Activated naive CD8-positive, alpha-beta T cell treated with anti-CD3 and anti-CD28 coated beads, Interleukin-2, amount 50 U/mL, for 24 hours (primary cell): ENCODE measurements around the gene DNM2.
"Not testable (repeated sequence)": the region's sequence is repeated elsewhere in the genome, so short reads cannot be mapped to it uniquely, and the experiment has no call there.

ENCODE experiments used
- ATAC-seq: fragments of 150-1000 bp; cut with Tn5 transposase; one replicate; pipeline ENCODE4 v1.10.0; 2021
- DNase-seq: peaks from one replicate; pipeline ENCODE4 v3.0.0; 2021
- H3K27ac Mint-ChIP-seq: one replicate; pipeline ENCODE4 v1.8.0; 2021; ENCODE audit warnings: mild to moderate bottlenecking, mixed read lengths
- H3K27me3 Mint-ChIP-seq: one replicate; pipeline ENCODE4 v1.8.0; 2021; ENCODE audit warnings: mixed read lengths
- H3K36me3 Mint-ChIP-seq: one replicate; pipeline ENCODE4 v1.8.0; 2021; ENCODE audit warnings: low read depth, mixed read lengths
- H3K4me1 Mint-ChIP-seq: one replicate; pipeline ENCODE4 v1.8.0; 2021; ENCODE audit warnings: mixed read lengths
- H3K4me3 Mint-ChIP-seq: one replicate; pipeline ENCODE4 v1.8.0; 2021; ENCODE audit warnings: mild to moderate bottlenecking, moderate library complexity, mixed read lengths
- H3K9me3 Mint-ChIP-seq: one replicate; pipeline ENCODE4 v1.8.0; 2021; ENCODE audit warnings: mixed read lengths

DNM2 gene

DNA sequence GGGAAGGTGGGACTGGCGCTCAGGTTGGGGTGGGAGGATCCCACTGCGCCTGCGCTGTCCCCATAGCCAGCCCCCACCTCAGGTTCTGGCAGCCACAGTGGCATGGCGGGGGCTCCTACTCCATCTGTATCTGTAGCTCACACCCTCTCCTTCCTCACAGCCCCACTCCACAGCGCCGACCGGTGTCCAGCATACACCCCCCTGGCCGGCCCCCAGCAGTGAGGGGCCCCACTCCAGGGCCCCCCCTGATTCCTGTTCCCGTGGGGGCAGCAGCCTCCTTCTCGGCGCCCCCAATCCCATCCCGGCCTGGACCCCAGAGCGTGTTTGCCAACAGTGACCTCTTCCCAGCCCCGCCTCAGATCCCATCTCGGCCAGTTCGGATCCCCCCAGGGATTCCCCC lies 112.1 kb downstream of the DNM2 start:
- no peak for DNase-seq
- H3K36me3 Mint-ChIP-seq, result peaks cover 8% of the 10 kb centered on the region
- ATAC-seq, result no peak
- no peaks in the 10 kb centered on the region for H3K9me3 Mint-ChIP-seq
- H3K27ac Mint-ChIP-seq, result no peak overlapping the region
- H3K27me3 Mint-ChIP-seq, result no peaks in the 10 kb centered on the region
- H3K4me1 Mint-ChIP-seq, result no peaks in the 10 kb centered on the region
- H3K4me3 Mint-ChIP-seq, result no peak overlapping the region

DNA sequence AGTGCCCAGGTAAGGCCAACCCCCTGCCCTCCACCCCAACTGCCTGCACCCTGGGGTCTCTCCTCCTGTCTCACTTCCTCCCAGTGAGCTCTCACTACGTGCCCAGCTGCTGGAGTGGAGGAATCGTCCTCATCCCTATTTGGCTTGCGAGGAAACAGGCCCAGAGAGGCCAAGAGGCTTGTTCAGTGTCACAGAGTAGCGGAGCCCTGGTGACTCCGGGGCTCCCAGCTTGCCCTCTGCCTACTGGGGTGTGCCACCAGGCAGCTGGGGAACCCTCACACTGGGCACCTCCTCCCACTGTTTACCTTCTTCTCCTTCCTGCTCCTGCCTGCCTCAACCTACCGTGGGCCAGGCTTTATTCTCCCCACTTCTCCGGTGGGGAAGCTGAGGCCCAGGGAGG lies 112.5 kb downstream of the DNM2 start:
- Mint-ChIP-seq H3K36me3 (peaks cover 8% of the 10 kb centered on the region), H3K4me3 (no peak overlapping the region), H3K27me3 (no peaks in the 10 kb centered on the region), H3K9me3 (no peaks in the 10 kb centered on the region), H3K27ac (no peak overlapping the region), H3K4me1 (peaks cover 1% of the 10 kb centered on the region)
- DNase-seq (no peak), ATAC-seq (no peak)

DNA sequence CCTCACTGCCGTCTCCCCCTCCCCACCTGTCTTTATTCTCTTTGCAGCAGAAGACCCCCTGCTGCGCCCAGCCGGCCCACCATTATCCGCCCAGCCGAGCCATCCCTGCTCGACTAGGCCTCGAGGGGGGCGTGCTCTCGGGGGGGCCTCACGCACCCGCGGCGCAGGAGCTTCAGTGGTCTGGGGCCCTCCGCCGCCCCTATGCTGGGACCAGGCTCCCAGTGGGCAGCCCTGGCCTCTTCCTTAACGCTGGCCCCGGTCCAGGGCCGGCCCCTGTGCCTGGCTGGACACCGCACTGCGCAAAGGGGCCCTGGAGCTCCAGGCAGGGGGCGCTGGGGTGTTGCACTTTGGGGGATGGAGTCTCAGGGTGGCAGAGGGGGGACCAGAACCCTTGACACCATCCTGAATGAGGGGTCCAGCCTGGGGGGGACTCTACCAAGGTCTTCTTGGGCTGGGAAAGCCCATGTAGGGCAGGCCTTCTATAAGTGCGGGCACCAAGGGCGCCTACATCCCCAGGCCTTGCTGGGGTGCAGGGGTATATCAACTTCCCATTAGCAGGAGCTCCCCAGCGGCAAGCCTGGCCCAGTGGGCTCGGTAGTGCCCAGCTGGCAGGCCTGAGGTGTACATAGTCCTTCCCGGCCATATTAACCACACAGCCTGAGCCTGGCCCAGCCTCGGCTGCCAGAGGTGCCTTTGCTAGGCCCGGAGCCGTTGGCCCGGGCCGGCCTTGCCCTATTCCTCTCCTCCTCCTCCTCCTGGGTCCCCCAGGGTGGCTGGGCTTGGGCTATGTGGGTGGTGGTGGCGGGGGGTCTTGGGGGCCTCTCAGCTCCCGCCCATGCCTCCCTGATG lies 113.3 kb downstream of the DNM2 start:
- no peak overlapping the region for H3K4me3 Mint-ChIP-seq
- H3K36me3 Mint-ChIP-seq, result peaks cover 11% of the 10 kb centered on the region
- H3K27ac Mint-ChIP-seq, result no peak overlapping the region
- no peaks in the 10 kb centered on the region for H3K9me3 Mint-ChIP-seq
- H3K4me1 Mint-ChIP-seq, result peaks cover 6% of the 10 kb centered on the region
- H3K27me3 Mint-ChIP-seq, result peaks cover under 1% of the 10 kb centered on the region
- no peak for ATAC-seq
- DNase-seq, result no peak

DNA sequence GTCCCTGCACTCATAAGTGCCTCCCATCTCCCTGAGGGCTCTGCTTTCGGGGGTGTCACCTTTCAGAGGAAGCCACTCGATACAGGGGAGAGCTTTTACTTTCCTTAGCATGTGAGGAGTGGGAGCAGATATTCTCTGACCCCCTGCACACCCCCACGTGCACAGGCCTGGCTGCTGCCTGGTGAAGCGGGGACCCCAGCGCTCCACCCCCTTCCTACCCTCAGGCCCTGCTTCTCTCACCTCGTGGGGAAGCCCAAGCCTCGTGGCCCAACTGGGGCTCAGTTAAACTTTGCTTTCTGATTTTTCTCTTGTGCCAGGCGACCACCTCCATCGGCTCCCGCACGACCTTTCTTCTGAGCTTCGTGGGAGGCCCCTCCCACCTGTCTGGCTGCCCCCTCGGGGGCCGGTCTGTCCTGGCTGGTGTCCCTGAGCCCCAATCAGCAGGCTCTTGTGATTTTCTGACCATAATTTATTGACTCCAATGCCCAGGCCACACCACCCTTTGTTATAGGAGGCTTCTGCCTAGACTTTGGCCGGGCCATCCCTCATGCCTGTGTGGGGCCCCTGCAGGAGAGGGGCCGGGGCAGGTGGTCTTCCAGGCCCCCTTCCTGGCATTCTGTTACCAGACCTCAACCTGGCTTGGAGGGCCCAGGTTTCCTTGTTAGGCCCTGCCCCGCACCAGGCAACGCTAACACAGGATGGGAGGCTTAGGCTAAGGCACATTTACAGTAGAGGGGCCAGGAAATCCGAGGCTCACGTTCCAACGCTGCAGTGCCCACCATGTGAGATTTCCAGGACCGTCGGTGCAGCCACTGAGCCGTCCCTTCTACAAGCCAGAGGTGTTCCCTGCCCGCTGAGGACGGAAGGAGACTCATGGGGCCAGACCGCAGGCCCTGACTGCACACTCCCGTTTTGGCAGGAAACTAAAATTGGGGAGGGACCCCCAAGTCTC lies 114.4 kb downstream of the DNM2 start:
- Mint-ChIP-seq H3K36me3 (peaks cover 13% of the 10 kb centered on the region), H3K4me1 (peaks cover 17% of the 10 kb centered on the region), H3K9me3 (peaks cover 8% of the 10 kb centered on the region), H3K27ac (no peak overlapping the region), H3K27me3 (peaks cover 4% of the 10 kb centered on the region), H3K4me3 (no peak overlapping the region)
- DNase-seq (no peak), ATAC-seq (no peak)

DNA sequence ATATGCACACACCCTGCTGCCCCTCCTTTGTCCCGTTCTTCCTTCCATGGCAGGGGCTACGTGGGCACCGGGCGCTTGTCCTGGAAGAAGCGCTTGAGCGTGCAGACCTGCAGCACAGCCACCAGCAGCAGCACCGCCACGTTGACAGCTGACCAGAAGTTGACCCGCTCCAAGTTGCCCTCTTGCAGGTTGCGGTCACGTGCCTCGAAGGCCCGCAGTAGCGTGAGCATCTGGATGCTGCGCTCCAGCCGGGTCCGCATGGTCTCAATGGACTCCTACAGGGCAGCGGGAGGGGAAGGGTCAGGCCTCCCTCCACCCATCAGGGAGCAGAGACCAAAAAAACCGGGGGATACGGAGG lies 115.0 kb downstream of the DNM2 start:
- DNase-seq, result no peak
- ATAC-seq, result no peak
- Mint-ChIP-seq H3K36me3 (peaks cover 13% of the 10 kb centered on the region), H3K9me3 (peaks cover 8% of the 10 kb centered on the region), H3K27ac (no peak overlapping the region), H3K4me3 (no peak overlapping the region), H3K27me3 (peaks cover 4% of the 10 kb centered on the region), H3K4me1 (peaks cover 17% of the 10 kb centered on the region)

DNA sequence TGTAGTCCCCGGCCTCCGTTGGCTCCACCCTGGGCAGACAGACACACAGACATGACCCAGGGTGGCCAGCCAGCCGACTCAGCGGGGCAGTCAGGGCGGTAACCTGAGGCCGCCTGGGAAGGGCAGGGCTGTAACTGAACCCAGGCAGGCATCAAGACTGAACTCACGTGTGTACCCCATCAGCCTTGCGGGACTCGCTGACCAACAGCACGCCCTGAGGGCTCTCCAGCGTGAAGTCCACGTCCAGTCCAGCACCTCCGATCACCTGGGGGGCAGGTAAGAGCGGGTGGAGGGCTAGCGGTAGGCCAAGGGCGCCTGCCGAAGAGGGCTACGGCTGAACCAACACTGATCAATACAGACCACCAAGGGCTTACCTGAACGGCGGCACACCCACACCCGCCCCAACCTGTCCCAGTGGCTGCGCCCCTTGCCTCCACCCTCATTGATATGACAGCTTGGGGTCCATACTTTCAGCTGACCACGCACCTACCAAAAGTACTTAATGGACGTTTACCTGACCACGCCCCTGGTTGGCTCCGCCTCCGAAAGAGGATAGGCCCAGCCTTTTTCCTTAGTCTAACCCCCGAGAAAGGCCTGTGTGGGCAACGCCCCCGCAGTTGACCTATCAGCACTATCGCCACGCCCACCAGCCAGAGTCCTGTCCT lies 117.3 kb downstream of the DNM2 start:
- ATAC-seq, result no peak
- Mint-ChIP-seq H3K27me3 (peaks cover 4% of the 10 kb centered on the region), H3K9me3 (peaks cover 12% of the 10 kb centered on the region), H3K36me3 (peaks cover 13% of the 10 kb centered on the region), H3K27ac (peak overlapping the region; percentile 99), H3K4me1 (peaks cover 17% of the 10 kb centered on the region), H3K4me3 (peak overlapping the region; percentile 92)
- DNase-seq, result no peak

DNA sequence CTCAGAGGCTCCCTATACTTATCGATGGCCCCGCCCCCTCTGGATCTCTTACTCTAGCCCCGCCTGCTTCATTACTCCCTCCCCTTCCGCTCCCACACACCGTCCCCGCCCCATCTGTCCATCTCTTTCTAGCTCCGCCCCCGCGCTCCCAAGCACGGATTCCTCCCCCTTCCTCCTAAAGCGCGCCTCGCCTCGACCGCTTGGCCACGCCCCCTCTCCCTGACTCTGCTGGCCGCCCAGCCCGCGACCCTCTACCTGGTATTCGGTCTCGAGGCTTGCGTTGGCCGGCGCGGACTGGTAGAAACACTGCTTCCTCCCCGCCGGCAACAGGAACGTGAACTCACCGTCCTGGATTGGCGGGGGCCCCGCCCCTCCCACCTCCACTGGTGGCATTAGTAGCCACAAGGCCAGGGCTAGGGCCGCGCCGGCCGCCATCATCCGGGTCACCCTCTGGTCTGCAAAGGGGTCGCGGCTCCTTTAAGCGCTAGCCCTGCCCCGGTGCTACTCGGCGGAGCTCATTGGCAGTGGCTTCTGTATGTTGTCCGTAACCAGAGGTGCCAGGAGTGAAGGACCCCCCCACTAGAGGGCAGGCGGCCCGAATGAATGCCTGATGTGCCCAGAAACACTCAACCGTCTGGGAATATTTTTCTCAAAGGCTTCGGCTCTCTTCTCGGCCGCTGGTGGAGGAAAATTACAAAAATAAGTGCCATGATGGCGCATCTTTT lies 118.0 kb downstream of the DNM2 start, which contains the start of gene TMED1:
Gene TMED1, minus strand, starts transcription at position 459 of the 725 bp plus-strand sequence. Its CDS starts 21 bp downstream, at position 438.
- peaks cover 12% of the 10 kb centered on the region for H3K9me3 Mint-ChIP-seq
- peak within 1 kb of the TSS; percentile 92 for H3K4me3 Mint-ChIP-seq
- peaks cover 17% of the 10 kb centered on the region for H3K4me1 Mint-ChIP-seq
- H3K27me3 Mint-ChIP-seq, result peaks cover 4% of the 10 kb centered on the region
- ATAC-seq, result peak; percentile 91
- H3K27ac Mint-ChIP-seq, result peak within 1 kb of the TSS; percentile 99
- peak; percentile 98 for DNase-seq
- H3K36me3 Mint-ChIP-seq, result peaks cover 13% of the 10 kb centered on the region

DNA sequence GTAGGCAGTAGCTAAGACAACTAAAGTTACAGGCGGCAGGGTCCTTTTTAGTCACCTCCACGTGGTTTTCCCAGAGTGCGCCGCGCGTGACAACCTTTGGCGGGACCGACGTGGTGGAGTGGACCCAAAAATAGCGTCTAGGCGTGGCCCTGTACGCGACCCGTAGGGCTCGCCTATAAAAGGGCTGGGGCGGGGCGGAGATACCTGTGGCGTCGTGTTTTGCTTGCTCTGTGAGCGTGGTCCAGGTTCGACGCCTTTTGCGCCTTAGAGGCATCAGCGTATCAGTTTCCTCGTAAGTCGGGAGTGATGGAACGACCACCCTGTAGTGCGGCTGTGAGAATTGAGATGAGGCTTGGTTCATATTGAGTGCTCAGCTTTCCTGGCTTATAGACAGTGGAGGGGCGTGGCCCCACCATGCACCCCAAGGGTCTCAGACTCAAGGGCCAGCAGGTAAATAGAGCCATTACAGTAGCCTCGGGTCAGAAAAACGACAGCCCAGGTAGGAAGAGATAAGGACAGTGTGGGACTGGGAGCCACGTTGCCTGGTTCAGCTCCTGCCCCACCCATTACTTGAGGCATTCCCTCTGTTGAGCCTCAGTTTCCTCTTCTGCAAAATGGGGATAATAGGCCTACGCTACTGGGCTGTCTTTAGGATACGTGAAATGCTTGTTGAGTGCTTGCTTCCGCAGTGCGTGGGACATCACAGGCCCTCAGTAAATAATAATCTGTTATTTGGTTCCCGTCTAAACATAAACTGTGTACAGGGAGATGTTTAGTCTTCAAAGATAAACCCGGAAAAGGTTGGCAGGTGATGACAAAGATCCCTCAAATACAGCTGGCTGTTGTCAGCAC lies 118.8 kb downstream of the DNM2 start:
- H3K36me3 Mint-ChIP-seq, result peaks cover 13% of the 10 kb centered on the region
- H3K27me3 Mint-ChIP-seq, result peaks cover 4% of the 10 kb centered on the region
- H3K27ac Mint-ChIP-seq, result peak overlapping the region; percentile 99
- H3K9me3 Mint-ChIP-seq, result peaks cover 12% of the 10 kb centered on the region
- ATAC-seq, result peak; percentile 23
- DNase-seq, result peak; percentile 83
- peaks cover 17% of the 10 kb centered on the region for H3K4me1 Mint-ChIP-seq
- peak overlapping the region; percentile 92 for H3K4me3 Mint-ChIP-seq

DNA sequence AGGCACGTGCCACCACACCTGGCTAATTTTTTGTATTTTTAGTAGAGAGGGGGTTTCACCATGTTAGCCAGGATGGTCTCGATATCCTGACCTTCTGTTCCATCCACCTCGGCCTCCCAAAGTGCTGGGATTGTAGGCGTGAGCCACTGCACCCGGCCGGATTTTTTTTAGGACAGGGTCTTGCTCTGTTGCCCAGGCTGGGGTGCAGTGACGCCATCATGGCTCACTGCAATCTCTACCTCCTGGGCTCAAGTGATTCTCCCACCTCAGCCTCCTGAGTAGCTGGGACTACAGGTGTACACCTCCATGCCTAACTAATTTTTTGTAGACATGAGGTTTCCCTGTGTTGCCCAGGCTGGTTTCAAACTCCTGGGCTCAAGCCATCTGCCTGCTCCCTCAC lies 119.8 kb downstream of the DNM2 start:
- not testable (repeated sequence) for ATAC-seq, H3K4me3 Mint-ChIP-seq, DNase-seq, H3K27me3 Mint-ChIP-seq, H3K27ac Mint-ChIP-seq
- Mint-ChIP-seq H3K9me3 (peaks cover 12% of the 10 kb centered on the region), H3K36me3 (peaks cover 11% of the 10 kb centered on the region), H3K4me1 (peaks cover 17% of the 10 kb centered on the region)

DNA sequence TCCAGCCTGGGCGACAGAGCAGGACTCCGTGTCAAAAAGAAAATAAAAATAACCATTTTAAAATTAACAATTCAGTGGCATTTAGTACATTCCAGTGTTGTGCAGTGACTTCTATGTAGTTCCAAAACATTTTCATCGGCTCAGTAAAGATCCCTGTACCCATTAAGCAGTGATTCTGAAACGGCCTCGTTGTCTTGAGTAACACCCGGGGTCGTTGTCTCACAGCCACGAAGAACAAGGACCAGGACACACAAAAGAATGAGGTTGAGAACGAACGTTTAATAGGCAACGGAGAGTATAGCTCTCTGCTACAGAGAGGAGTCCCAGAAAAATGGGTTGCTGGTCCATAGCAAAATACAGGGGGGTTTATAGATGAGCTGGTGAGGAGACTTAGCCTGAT lies 120.5 kb downstream of the DNM2 start:
- no peak for DNase-seq
- H3K27ac Mint-ChIP-seq, result no peak overlapping the region
- no peak overlapping the region for H3K4me3 Mint-ChIP-seq
- H3K27me3 Mint-ChIP-seq, result peaks cover 4% of the 10 kb centered on the region
- H3K9me3 Mint-ChIP-seq, result peaks cover 12% of the 10 kb centered on the region
- H3K4me1 Mint-ChIP-seq, result peaks cover 17% of the 10 kb centered on the region
- ATAC-seq, result no peak
- H3K36me3 Mint-ChIP-seq, result peaks cover 8% of the 10 kb centered on the region

DNA sequence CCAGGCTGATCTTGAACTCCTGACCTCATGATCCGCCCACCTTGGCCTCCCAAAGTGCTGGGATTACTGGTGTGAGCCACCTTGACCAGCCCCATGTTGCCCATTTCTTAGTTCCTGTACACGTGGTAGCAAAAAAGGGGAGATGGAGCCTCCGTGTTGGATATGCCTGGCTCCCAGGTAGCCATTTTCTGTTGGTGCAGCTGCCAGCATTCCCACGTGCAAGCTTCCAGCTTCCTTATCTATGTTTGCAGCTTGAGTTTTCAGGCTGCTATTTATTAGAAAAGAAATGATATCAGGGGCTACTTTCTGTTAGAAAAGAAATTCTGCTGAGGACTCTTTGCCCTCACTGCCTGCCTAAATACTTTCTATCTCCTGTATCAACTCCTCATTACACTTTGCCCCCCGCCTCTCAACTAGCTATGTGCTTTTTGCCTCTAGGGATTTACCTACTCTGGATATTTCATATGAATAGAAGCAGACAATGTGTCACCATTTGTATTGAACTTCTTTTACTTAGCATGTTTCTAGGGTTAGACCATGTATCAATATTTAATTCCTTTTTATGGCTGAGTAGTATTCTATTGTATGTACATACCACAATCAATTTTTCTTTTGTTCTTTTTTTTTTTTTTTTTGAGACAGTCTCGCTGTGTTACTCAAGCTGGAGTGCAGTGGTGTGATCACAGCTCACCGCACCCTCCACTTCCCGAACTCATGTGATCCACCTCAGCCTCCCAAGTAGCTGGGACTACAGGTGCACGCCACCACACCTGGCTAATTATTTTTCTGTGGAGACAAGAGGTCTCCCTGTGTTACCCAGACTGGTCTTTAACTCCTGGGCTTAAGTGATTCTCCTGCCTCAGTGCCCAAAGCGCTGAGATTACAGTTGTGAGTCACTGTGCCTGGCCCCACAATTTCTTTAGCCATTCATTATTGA lies 121.5 kb downstream of the DNM2 start:
- Mint-ChIP-seq H3K36me3 (peaks cover 10% of the 10 kb centered on the region), H3K4me3 (no peak overlapping the region), H3K4me1 (peaks cover 17% of the 10 kb centered on the region), H3K27me3 (peaks cover 4% of the 10 kb centered on the region), H3K27ac (no peak overlapping the region), H3K9me3 (peaks cover 12% of the 10 kb centered on the region)
- ATAC-seq (no peak), DNase-seq (no peak)

DNA sequence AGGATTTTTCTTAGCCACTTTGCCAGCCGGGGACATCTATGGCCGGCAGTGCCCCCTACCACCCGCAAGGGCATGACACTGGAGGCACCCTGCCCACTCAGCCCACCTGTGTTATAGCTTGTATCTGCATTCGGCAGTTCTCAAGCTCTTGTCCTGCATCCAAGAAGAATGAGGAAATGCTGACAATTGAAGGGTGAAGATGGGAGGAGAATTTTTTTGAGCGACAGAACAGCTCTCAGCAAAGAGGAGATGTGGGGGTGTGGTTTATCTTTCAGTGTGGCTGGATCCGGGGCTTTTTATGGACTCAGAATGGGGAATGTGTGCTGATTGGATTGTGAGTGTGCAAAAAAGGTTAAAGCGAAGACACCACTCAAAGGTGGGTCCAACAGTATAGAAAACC lies 124.9 kb downstream of the DNM2 start:
- peaks cover 4% of the 10 kb centered on the region for H3K9me3 Mint-ChIP-seq
- peaks cover 2% of the 10 kb centered on the region for H3K36me3 Mint-ChIP-seq
- H3K27me3 Mint-ChIP-seq, result peaks cover 3% of the 10 kb centered on the region
- H3K4me1 Mint-ChIP-seq, result peaks cover 2% of the 10 kb centered on the region
- H3K27ac Mint-ChIP-seq, result no peak overlapping the region
- H3K4me3 Mint-ChIP-seq, result no peak overlapping the region
- ATAC-seq, result no peak
- no peak for DNase-seq
